HL-60/S4 treated with phorbol 12-myristate 13-acetate at 8.2 ng/mL for 4 days and 3 days (cell line): ENCODE data around the gene TSPAN4.

ENCODE experiments used
- in situ Hi-C: fragments of 300-500 bp; cut with MboI; formaldehyde crosslinking; loops from 2 replicates; pipeline ENCODE4 v1.15.0; 2022; ENCODE audit warnings: low sequenced_read_pairs

TSPAN4 gene

GRCh38 chr11:821512-822371 lies 20.9 kb upstream of the TSPAN4 start:
- in situ Hi-C loops: no loop called here

GRCh38 chr11:823441-824291 lies 19.0 kb upstream of the TSPAN4 start:
- in situ Hi-C loops: no loop called here

- in situ Hi-C loops: no loop called here
Observed at GRCh38 chr11:824292-824880, 18.3 kb upstream of the TSPAN4 start.

- in situ Hi-C loops: no loop called here
Observed at GRCh38 chr11:824942-825341, 17.7 kb upstream of the TSPAN4 start.

- in situ Hi-C loops: no loop called here
Observed at GRCh38 chr11:825366-826226, 17.1 kb upstream of the TSPAN4 start.

GRCh38 chr11:826227-826621 lies 16.4 kb upstream of the TSPAN4 start:
- in situ Hi-C loops: no loop called here

- in situ Hi-C loops: no loop called here
Observed at GRCh38 chr11:826836-827145, 15.9 kb upstream of the TSPAN4 start.

GRCh38 chr11:827146-827896 lies 15.3 kb upstream of the TSPAN4 start:
- in situ Hi-C loops: no loop called here

GRCh38 chr11:827897-828192 lies 14.8 kb upstream of the TSPAN4 start, which contains the start of gene CRACR2B:
Gene CRACR2B, plus strand, starts transcription at chr11:827919. Its CDS starts 689 bp downstream, at chr11:828608.
- in situ Hi-C loops: no loop called here

GRCh38 chr11:828506-829175 lies 14.0 kb upstream of the TSPAN4 start:
- in situ Hi-C loops: no loop called here

GRCh38 chr11:829176-829846 lies 13.3 kb upstream of the TSPAN4 start:
- in situ Hi-C loops: no loop called here

GRCh38 chr11:829847-830294 lies 12.8 kb upstream of the TSPAN4 start:
- in situ Hi-C loops: no loop called here

GRCh38 chr11:830295-831117 lies 12.1 kb upstream of the TSPAN4 start:
- in situ Hi-C loops: no loop called here

- in situ Hi-C loops: no loop called here
Observed at GRCh38 chr11:831118-831864, 11.4 kb upstream of the TSPAN4 start.

GRCh38 chr11:831961-832528 lies 10.6 kb upstream of the TSPAN4 start:
- in situ Hi-C loops: no loop called here

GRCh38 chr11:832529-833113 lies 10.0 kb upstream of the TSPAN4 start, which contains the start of gene CD151:
Gene CD151, plus strand, starts transcription at chr11:832952. Its CDS starts 3,118 bp downstream, at chr11:836070.
- in situ Hi-C loops: no loop called here
